GM23248 (cell line): ENCODE data around the gene MYRIP.

ENCODE experiments used
- EZH2 ChIP-seq: fragments of 200-600 bp; sonication (generic); IDR thresholded peaks from 2 replicates; pipeline ENCODE4 v1.6.1; 2018; ENCODE audit warnings: antibody characterized with exemption, mild to moderate bottlenecking; ENCODE audit not compliant: insufficient read depth, poor library complexity, severe bottlenecking
- EZH2phosphoT487 ChIP-seq: fragments of 200-600 bp; sonication (generic); IDR thresholded peaks from 2 replicates; pipeline ENCODE4 v1.6.1; 2018; ENCODE audit warnings: antibody characterized with exemption, moderate library complexity, mild to moderate bottlenecking, low read depth; ENCODE audit not compliant: insufficient read depth

GRCh38 chr3:40191850-40192448 is 382.5 kb downstream of the MYRIP start:
- TF ChIP-seq EZH2, result no peak
- no peak for TF ChIP-seq EZH2phosphoT487
